HG03457 (cell line): ENCODE data around the gene ENOX2.

ENCODE experiments used
- ATAC-seq: cut with Tn5 transposase; IDR thresholded peaks from one replicate; pipeline ENCODE4 v1.9.1; 2021; ENCODE audit warnings: moderate number of reproducible peaks; ENCODE audit not compliant: unreplicated experiment

The ENOX2 gene

GRCh38 chrX:130704053-130705038 is 198.7 kb downstream of the ENOX2 start:
- ATAC-seq, result no peak

DNA sequence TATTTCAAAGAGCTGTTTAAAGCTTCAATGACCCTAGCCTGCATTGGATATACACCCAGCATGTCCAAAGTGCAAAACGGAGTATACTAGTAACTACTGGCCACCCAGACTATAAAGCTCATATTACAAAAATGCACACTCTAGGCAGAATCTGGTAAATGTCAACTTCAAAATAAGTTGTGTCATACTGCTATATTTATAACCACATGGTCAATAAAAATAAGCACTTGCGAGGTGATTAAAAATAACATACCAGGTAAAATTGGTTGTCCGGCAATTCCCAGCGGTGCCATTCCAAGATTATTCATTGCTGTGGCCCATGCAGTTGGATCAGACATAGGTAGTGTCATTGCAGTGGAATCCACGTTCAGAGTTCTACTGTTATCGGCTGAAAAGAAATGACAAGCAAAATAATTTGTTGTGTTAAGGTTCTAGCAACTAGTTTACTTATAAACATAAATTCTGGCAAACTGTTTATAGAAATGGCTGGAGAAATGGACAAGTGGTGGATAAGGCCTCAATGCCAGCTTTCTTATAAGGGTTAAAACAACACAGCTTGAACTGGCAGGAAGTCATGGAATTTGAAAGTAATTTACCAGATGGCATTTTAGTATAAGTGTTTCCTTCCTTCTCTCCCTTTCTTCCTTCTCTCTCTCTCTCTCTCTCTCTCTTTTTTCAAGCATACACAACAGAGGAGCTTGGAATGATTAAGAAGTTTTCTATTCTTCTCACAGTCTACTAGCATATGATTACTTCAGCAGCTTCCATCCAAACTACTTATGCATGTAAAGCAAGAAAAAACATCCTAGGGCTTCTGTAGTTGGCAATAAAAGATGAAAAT is 199.9 kb downstream of the ENOX2 start:
- no peak for ATAC-seq

DNA sequence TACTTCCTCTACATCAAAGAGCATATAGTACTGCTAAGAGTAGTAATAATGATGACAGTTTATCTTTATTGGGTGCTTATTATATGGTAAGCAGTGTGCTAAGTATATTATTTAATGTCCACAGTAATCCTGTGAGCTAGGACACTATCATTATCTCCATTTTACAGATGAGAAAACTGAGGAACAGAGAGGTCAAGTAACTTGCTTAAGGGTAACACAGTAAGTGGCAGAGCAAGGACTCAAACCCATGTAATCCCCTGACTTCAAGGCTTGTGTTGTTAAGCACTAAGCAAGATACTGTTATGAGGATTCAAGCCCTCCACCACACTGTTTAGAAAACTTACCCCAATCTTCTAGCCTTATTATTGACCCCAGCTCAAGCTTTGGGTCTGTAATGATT is 202.4 kb downstream of the ENOX2 start:
- ATAC-seq, result no peak

DNA sequence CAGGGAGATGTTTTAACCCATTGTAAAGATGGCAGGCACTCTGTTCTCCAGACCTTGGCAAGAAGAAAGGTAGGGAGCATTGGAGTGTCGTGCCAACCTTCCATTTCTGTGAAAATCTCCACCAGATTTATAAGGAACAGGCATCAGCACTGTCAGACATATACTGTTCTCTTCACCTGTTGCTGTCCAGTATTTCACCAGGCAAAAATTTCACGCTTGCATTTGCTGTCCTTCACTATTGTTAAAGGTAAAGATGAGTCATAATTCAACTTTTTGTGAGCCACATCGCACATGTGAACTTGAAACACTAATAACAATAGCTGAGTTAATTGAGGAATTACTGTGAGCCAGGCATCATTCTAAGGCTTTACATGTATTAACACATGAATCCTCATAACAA is 203.4 kb downstream of the ENOX2 start:
- no peak for ATAC-seq

- no peak for ATAC-seq
Measured at GRCh38 chrX:130696542-130696941, 206.5 kb downstream of the ENOX2 start.

GRCh38 chrX:130695931-130696330 is 207.1 kb downstream of the ENOX2 start:
- ATAC-seq, result no peak

- ATAC-seq, result no peak
Measured at GRCh38 chrX:130694983-130695382, 208.0 kb downstream of the ENOX2 start.

- ATAC-seq, result no peak
Measured at GRCh38 chrX:130691576-130691975, 211.4 kb downstream of the ENOX2 start.

DNA sequence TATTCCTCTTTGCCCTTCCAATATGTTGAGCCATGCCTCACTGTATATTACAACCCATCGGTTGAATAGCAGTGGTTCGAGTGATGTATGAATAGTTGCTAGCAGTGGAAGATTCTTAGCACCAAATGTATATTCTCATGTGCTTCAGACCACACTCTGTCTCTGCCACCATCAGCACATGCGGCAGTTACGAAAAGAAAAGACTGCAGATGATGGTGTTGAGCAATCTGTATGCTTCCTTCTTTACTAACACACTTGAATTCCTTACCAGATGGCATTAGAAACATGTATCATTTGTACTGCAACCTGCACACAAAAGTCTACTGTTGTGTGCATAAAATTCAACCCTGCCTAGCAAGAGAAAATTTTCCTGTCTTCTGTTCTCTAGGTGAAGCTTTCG is 214.6 kb downstream of the ENOX2 start:
- no peak for ATAC-seq

GRCh38 chrX:130682990-130683389 is 220.0 kb downstream of the ENOX2 start:
- no peak for ATAC-seq

DNA sequence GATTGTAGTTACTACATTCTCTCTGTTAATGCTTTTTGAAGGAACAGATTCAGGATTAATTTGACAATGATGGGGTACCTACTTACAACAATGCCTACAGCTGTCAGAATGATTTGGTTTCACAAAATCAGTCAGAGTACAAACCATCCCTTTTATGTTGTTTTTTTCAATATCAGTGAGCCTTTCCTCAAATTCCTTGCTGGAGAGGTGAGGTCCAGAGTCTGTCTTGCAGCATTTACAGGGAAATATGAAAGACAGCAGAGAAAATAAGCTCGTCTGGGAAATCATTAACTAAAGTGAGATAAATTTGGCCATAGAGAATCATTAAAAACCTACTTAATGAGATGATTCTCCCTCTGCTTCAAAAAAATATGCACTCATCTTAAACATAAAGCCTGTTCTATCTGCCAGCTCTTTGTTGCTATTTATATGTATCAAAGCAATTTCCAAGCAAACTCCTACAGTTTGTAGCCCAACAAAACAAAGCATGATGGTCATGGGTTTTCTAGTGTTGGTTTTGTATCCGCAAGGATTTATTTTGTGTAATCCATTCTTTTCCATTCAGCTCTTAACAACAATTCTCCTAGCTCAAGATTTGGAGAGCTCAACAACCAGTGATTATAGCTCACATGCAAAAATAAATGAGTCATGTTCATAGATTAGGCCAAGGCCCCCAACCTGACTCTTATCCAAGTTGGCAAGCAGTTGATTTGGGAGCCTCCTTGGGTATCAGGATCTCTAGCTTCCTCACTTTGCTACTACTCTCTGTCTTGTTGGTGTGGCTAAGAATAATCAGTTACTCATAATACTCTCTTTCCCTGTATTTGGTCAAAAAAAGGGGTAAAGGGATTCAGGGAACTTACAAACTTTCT is 222.6 kb downstream of the ENOX2 start:
- ATAC-seq, result no peak

DNA sequence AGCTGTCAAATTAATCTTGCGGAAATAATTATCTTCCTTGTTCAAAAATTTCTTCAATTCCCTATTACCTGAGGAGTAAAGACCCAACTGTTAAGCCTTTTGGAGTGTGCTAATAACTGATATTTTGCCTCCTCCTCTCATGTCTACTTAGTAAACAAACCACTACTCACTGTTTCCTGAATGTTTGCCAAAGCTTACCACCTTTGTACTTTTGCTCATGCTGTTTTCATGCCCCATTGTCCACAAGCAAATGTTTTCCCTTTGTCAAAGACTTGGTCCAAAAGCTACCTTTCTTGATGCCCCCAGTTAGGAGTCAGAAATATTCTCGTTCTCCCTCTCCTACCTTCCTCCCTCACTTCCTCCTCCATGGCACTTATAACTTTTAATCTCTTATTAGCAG is 226.1 kb downstream of the ENOX2 start:
- ATAC-seq, result no peak

DNA sequence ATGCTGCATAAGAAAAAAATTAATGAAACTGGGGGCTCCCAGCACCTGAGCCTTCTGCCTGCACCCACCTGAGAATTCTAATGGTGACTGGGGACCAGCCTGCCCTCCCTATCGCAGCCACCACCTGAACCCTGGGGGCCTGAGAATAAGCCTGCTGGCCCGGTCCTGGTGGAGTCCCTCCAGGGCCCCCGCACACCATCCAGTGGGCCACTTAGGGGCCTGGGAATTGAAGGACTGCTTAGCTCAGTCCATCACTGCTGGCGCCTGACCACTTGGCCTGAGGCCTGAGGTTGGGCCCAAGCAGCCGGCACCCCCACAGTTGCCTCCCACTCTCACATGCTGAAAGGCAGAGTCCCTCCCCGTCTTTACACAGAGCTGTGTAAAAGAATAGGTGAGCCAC is 230.8 kb downstream of the ENOX2 start:
- ATAC-seq, result no peak

DNA sequence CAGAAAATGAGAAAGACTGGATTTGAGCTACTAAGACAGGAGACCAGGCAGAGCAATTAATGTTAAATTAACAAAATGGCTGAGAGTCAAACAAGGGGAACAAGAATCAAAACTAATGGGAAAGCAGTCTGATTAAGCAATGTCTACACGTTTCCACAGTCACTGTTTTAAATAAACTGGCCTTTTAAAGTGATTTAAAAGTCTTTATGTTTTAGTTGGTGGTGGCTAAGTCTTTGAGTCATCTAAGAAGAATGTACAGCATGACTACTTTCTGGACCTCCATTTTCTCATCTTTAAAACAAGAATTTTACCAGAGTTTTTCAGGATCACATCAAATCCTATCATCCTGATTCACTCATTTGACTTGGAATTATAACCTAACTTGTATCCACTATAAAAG is 233.8 kb downstream of the ENOX2 start:
- ATAC-seq, result no peak

- ATAC-seq, result no peak
Measured at GRCh38 chrX:130665263-130665662, 237.7 kb downstream of the ENOX2 start.

- ATAC-seq, result no peak
Measured at GRCh38 chrX:130658310-130658709, 244.7 kb downstream of the ENOX2 start.

DNA sequence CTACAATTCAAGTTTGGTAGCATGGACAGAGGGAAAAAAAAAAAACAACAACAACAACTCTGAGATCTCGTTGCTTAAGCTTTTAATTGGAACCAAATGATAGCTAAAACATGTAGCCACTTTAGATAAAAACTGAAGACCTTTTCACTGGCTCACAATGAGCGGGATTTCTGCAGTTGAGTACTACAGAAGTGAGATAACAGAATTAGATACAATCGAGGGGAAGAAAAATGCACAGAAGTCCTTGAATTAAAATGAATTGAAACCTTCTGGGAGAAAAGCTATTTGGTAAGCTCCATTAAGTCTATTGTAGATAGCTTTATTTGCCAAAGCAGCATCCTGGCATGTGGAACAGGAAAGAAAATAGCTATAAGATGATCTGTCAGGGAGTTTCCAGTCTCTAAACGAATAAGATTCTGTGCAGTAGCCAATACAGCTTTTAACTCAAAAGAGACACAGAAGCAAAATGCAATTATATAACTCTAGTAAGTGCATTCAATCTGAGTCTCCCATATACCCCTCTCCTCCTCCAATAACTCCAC is 248.5 kb downstream of the ENOX2 start:
- no peak for ATAC-seq

- ATAC-seq, result no peak
Measured at GRCh38 chrX:130652824-130653578, 250.0 kb downstream of the ENOX2 start.

GRCh38 chrX:130649738-130650137 is 253.3 kb downstream of the ENOX2 start:
- ATAC-seq, result no peak

DNA sequence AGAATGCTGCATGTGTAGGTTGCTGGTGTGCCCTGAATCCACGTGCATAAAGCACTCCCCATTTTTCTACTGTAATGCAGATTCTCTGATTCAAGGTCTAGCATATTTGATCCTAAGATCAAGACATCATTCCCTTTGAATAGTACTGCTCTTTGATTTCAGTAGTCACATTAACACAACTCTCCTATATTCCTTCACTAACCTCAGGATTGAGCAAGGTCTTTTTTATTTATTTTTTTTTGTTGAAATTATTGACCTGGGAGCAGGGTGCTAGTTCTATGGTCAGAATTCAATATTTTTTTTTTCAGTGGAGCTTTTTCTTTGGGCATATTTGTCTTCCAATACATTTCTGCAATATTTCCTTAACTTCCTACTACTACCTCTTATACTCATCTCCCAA is 255.5 kb downstream of the ENOX2 start:
- ATAC-seq, result no peak
